GM12878 (cell line): ENCODE measurements around the gene GLB1L. TPM values are rescaled to one million over a fixed set of nuclear protein-coding genes. Genes with fewer than 3 reads are reported as not detected.

ENCODE experiments used
- ATAC-seq: fragments of 200-7000 bp; cut with Tn5 transposase; 3 replicates; pipeline ENCODE4 v1.9.1; 2020; ENCODE audit warnings: mild to moderate bottlenecking, moderate library complexity
- BruUV-seq: library from RNA; stranded (reverse); fragments of 400-500 nt; replicated peaks from 2 replicates; lab custom pipeline; 2021; lab: Mats Ljungman, UMichigan
- CTCF ChIA-PET: fragments of 300-600 bp; sonication (Branson Sonifier 250); formaldehyde crosslinking; extraction: SDS; loops from one replicate; lab custom pipeline; 2021; ENCODE audit warnings: inconsistent platforms; lab: Yijun Ruan, JAX
- POLR2A ChIA-PET: fragments of 350-600 bp; formaldehyde crosslinking; extraction: SDS; loops from one replicate; lab custom pipeline; 2021; ENCODE audit warnings: inconsistent platforms; lab: Charles Lee
- RAD21 ChIA-PET: fragments of 300-600 bp; sonication (Branson Sonifier 250); formaldehyde crosslinking; loops from one replicate; lab custom pipeline; 2023; ENCODE audit warnings: antibody characterized with exemption; ENCODE audit not compliant: unreplicated experiment; lab: Charles Lee
- SMC1A ChIA-PET: fragments of 300-600 bp; sonication (Branson Sonifier 250); formaldehyde crosslinking; loops from one replicate; lab custom pipeline; 2023; ENCODE audit not compliant: unreplicated experiment, uncharacterized antibody; lab: Charles Lee
- DNase-seq: peaks from one replicate; pipeline ENCODE4 v3.0.0-alpha.2; 2011; ENCODE audit warnings: low read depth, low spot score
- FAIRE-seq: peaks from 3 replicates; lab custom pipeline; 2011; peaks lifted over from hg19 to GRCh38; lab: Jason Lieb, UNC
- H2AFZ ChIP-seq: 2 replicates; pipeline ENCODE4 v1.6.0; 2011; ENCODE audit warnings: low read depth, low read length, control low read depth; ENCODE audit not compliant: control insufficient read depth
- H3K27ac ChIP-seq: 2 replicates; pipeline ENCODE4 v1.5.1; 2011; ENCODE audit warnings: control low read depth; ENCODE audit not compliant: control insufficient read depth, insufficient read depth
- H3K27me3 ChIP-seq, 2 experiments: replicated peaks in 1 of 2; 2 replicates each; pipeline versions ENCODE4 v1.6.0 to v1.6.1; 2011; ENCODE audit warnings: low read length in 1 of 2; ENCODE audit not compliant: control insufficient read depth in 2 of 2, insufficient read depth in 2 of 2
- H3K36me3 ChIP-seq, 2 experiments: 2 replicates each; pipeline ENCODE4 v1.5.1; 2011; ENCODE audit warnings: low read length in 1 of 2; ENCODE audit not compliant: control insufficient read depth in 2 of 2, insufficient read depth in 2 of 2
- H3K4me1 ChIP-seq: 2 replicates; pipeline ENCODE4 v1.6.1; 2011; ENCODE audit warnings: mild to moderate bottlenecking, low read length, moderate library complexity, mixed read lengths; ENCODE audit not compliant: control insufficient read depth, insufficient read depth
- H3K4me2 ChIP-seq: 2 replicates; pipeline ENCODE4 v1.6.0; 2011; ENCODE audit warnings: control low read depth; ENCODE audit not compliant: control insufficient read depth, insufficient read depth
- H3K4me3 ChIP-seq: fragments of 200-600 bp; sonication (generic); 2 replicates; pipeline ENCODE4 v1.5.1; 2016
- H3K79me2 ChIP-seq: 2 replicates; pipeline ENCODE4 v1.6.0; 2011; ENCODE audit warnings: low read length; ENCODE audit not compliant: control insufficient read depth, insufficient read depth
- H3K9ac ChIP-seq: 2 replicates; pipeline ENCODE4 v1.8.0; 2011; ENCODE audit warnings: low read length, control low read depth, mixed read lengths; ENCODE audit not compliant: control insufficient read depth, insufficient read depth
- H3K9me3 ChIP-seq: replicated peaks from 3 replicates; pipeline ENCODE4 v1.5.1; 2011; ENCODE audit warnings: mild to moderate bottlenecking, low read length; ENCODE audit not compliant: control insufficient read depth, insufficient read depth
- H4K20me1 ChIP-seq: 2 replicates; pipeline ENCODE4 v1.6.0; 2011; ENCODE audit not compliant: control insufficient read depth, insufficient read depth
- BCL3 ChIP-seq: IDR thresholded peaks from 2 replicates; pipeline ENCODE4 v1.6.1; 2011; ENCODE audit warnings: borderline replicate concordance, low read depth, mild to moderate bottlenecking, moderate library complexity, low read length; ENCODE audit not compliant: insufficient read depth, poor library complexity, severe bottlenecking
- EGR1 ChIP-seq, 2 experiments: IDR thresholded peaks; 1 replicate in 1 of 2; 2 replicates in 1 of 2; pipeline ENCODE4 v1.6.1; 2011 to 2012; ENCODE audit warnings: low read depth in 2 of 2, low read length in 2 of 2, borderline replicate concordance in 1 of 2, mild to moderate bottlenecking in 1 of 2, moderate library complexity in 1 of 2
- FOXM1 ChIP-seq: IDR thresholded peaks from 2 replicates; pipeline ENCODE4 v1.6.1; 2012; ENCODE audit warnings: low read depth, mild to moderate bottlenecking, inconsistent platforms, low read length, moderate library complexity
- LARP7 ChIP-seq: fragments of 450-650 bp; IDR thresholded peaks from 2 replicates; pipeline ENCODE4 v1.6.1; 2017; ENCODE audit warnings: mild to moderate bottlenecking
- RAD51 ChIP-seq: fragments of 450-650 bp; IDR thresholded peaks from 2 replicates; pipeline ENCODE4 v1.6.1; 2016; ENCODE audit warnings: moderate library complexity, mild to moderate bottlenecking, inconsistent platforms
- SMC3 ChIP-seq: IDR thresholded peaks from 2 replicates; pipeline ENCODE4 v1.6.1; 2011; ENCODE audit warnings: low read length, improper control_type of control experiment, borderline replicate concordance
- SRF ChIP-seq, 2 experiments: IDR thresholded peaks; 2 replicates each; pipeline ENCODE4 v1.6.1; 2011; ENCODE audit warnings: low read depth in 2 of 2, low read length in 2 of 2, mild to moderate bottlenecking in 1 of 2, moderate library complexity in 1 of 2
- TAF1 ChIP-seq: IDR thresholded peaks from 2 replicates; pipeline ENCODE4 v1.6.1; 2011; ENCODE audit warnings: mild to moderate bottlenecking, low read depth, low read length, borderline replicate concordance
- TBL1XR1 ChIP-seq: IDR thresholded peaks from 2 replicates; pipeline ENCODE4 v1.6.1; 2012; ENCODE audit warnings: low read depth, low read length, improper control_type of control experiment
- TCF3 ChIP-seq: IDR thresholded peaks from 2 replicates; pipeline ENCODE4 v1.6.1; 2012; ENCODE audit warnings: low read depth, mild to moderate bottlenecking, low read length, borderline replicate concordance; ENCODE audit not compliant: insufficient read depth
- ZSCAN29 ChIP-seq: fragments of 450-650 bp; IDR thresholded peaks from 2 replicates; pipeline ENCODE4 v1.6.1; 2017; ENCODE audit warnings: mild to moderate bottlenecking, moderate library complexity
- WGBS: methylation state at CpG from one replicate; pipeline ENCODE4 v1.1.6; 2016; ENCODE audit warnings: low lambda C conversion rate; ENCODE audit not compliant: insufficient replicate concordance, insufficient coverage; ENCODE audit errors: missing lambda C conversion rate; 5-methylcytosine and 5-hydroxymethylcytosine counted together
- in situ Hi-C: fragments of 300-500 bp; cut with MboI; formaldehyde crosslinking; loops from 9 replicates; pipeline ENCODE4 v1.14.3; 2018; ENCODE audit warnings: mixed read lengths
- intact Hi-C: fragments of 100-400 bp; cut with micrococcal nuclease; formaldehyde crosslinking; loops from one replicate; pipeline ENCODE4 v1.14.2; 2022; ENCODE audit not compliant: unreplicated experiment
- polyA plus RNA-seq, 11 experiments: library from polyadenylated mRNA; depleted of rRNA in 4 of 11; unstranded in 6 of 11; stranded (reverse) in 5 of 11; fragments of >200 nt; fragmentation: Nextera tagmentation in 4 of 11; fragmentation: Illumina TruSeq in 1 of 11; extraction: Ambion mirVana in 4 of 11; extraction: Trizol in 1 of 11; gene quantifications; 1 replicate in 1 of 11; 2 replicates in 10 of 11; pipeline versions ENCODE4 v1.2.1 to v1.2.3, GENCODE V29; 2011 to 2016; ENCODE audit warnings: inconsistent platforms in 2 of 11, missing spikeins in 2 of 11, low read depth in 1 of 11
- total RNA-seq, 4 experiments: library from RNA; depleted of rRNA in 3 of 4; stranded (reverse); fragments of >200 nt in 3 of 4; fragmentation: Illumina TruSeq in 1 of 4; extraction: Trizol in 1 of 4; gene quantifications; 2 replicates each; pipeline versions ENCODE4 v1.2.1 to v1.2.3, GENCODE V29; 2013 to 2021

GLB1L gene
- total and polyA plus RNA-seq, 10 of the 15 experiments (the other 5 are each of a cell fraction or from before 2014, with no cell fraction given) = 0.29 to 4.6 (median 2.7) TPM

- TF ChIP-seq BCL3 = no peak
- TF ChIP-seq RAD51 = no peak
- TF ChIP-seq SRF (IDR thresholded peaks at IDR 0.05; ENCODE audit: low read depth in 2 of 2, low read length in 2 of 2) = no peak
- no peak for TF ChIP-seq FOXM1
- TF ChIP-seq TBL1XR1 = no peak
These were observed 25.8 kb upstream of the GLB1L start (continued) for GRCh38 chr2:219271021-219271420.

GRCh38 chr2:219270055-219270372, 24.8 kb upstream of the GLB1L start:
- H3K9me3 ChIP-seq = no peaks in the 10 kb centered on the region
- WGBS = 40% methylated on average over 5 of the region's 5 CpGs
- H3K9ac ChIP-seq = no peak overlapping the region
- ChIA-PET SMC1A (interaction anchor here (1.0 to 1.8 kb wide), 2 partner anchors 25 kb away, joined by 4 to 6 read pairs; partner anchors contain the start of genes GLB1L and STK16), POLR2A (interaction anchor here (1.3 to 1.4 kb wide), 2 partner anchors 8 to 63 kb away, joined by 4 to 8 read pairs; partner anchors contain the start of gene ZFAND2B), RAD21 (interaction anchor here (1.1 kb wide), 1 partner anchor 15 kb away, joined by 3 read pairs; no protein-coding TSS in a partner anchor), CTCF (interaction anchor here (0.9 to 1.6 kb wide), 4 partner anchors 8 to 100 kb away, joined by 3 to 4 read pairs (median 4); no protein-coding TSS in a partner anchor)
- H3K79me2 ChIP-seq = no peaks in the 10 kb centered on the region
- DNase-seq (no peak), ATAC-seq (no peak), FAIRE-seq (no peak)
- in situ Hi-C loops (no loop called here), intact Hi-C loops (no loop called here)
- H4K20me1 ChIP-seq = no peaks in the 10 kb centered on the region
- H3K4me2 ChIP-seq = no peak overlapping the region
- H2AFZ ChIP-seq = no peak overlapping the region
- H3K36me3 ChIP-seq = no peaks in the 10 kb centered on the region
- no peak for TF ChIP-seq ZSCAN29
- TF ChIP-seq TCF3 = no peak
- no peak for TF ChIP-seq TAF1
- no peak for TF ChIP-seq EGR1 (IDR thresholded peaks at IDR 0.05; ENCODE audit: borderline replicate concordance in 1 of 2, low read depth in 2 of 2, low read length in 2 of 2)
- no peak for TF ChIP-seq SMC3
- no peak for TF ChIP-seq LARP7
- H3K4me1 ChIP-seq = no peaks in the 10 kb centered on the region
- BruUV-seq = no TSS peak
- H3K27me3 ChIP-seq = no peaks in the 10 kb centered on the region
- H3K4me3 ChIP-seq = no peak overlapping the region
- no peak overlapping the region for H3K27ac ChIP-seq
